Suppressor macrophage treated with lipopolysaccharide for 1 hour (primary cell): ENCODE results near the gene HACE1.
"Not testable (repeated sequence)": the region's sequence is repeated elsewhere in the genome, so short reads cannot be mapped to it uniquely, and the experiment has no call there.

Experiments
- DNase-seq, 3 donors: peaks; one replicate each; pipeline ENCODE4 v3.0.0-alpha.2; 2020 to 2022

HACE1 gene, protein sequence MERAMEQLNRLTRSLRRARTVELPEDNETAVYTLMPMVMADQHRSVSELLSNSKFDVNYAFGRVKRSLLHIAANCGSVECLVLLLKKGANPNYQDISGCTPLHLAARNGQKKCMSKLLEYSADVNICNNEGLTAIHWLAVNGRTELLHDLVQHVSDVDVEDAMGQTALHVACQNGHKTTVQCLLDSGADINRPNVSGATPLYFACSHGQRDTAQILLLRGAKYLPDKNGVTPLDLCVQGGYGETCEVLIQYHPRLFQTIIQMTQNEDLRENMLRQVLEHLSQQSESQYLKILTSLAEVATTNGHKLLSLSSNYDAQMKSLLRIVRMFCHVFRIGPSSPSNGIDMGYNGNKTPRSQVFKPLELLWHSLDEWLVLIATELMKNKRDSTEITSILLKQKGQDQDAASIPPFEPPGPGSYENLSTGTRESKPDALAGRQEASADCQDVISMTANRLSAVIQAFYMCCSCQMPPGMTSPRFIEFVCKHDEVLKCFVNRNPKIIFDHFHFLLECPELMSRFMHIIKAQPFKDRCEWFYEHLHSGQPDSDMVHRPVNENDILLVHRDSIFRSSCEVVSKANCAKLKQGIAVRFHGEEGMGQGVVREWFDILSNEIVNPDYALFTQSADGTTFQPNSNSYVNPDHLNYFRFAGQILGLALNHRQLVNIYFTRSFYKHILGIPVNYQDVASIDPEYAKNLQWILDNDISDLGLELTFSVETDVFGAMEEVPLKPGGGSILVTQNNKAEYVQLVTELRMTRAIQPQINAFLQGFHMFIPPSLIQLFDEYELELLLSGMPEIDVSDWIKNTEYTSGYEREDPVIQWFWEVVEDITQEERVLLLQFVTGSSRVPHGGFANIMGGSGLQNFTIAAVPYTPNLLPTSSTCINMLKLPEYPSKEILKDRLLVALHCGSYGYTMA

DNA sequence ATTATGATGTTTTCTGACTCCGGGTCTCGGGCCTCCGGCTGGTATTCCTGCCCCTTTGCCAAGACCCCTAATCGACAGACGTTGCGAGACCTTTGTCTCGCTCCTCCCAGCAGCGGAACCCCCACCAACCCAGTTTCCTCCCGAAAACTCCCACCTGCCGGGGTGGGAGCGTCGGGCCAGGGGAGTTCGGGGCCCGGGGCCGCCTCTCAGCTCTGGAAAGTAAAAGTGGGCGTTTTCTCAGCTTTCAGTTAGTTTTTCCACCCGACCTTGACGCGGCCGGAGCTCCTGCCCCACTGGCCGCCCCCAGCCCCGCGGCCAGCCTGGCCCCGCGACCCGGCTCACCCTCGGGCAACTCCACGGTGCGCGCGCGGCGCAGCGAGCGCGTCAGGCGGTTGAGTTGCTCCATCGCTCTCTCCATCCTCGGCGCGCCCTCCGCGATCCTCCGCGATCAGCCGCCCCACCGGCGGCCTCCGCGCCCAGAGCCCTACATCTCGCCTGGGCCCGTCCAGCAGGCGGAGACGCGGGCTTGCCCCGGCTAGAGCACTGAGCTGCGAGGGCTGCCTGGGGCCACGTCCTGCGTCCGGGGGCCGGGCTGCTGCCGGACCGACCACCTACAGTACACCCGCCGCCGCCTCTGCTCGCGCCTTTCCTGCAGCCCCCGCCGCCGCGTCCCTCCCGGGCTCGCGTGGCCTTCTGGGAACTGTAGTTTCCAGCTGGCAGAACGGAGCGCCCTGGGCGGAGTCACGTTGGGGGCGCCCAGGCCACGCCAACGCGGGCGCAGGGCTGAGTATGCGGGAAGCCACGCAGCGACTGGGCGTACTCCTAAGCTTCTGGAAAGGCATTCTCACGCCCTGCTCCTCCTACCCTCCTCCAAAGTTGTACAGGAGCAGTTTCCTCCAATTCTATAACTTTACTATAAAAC, at the start of gene HACE1:
Gene HACE1 (minus strand): TSS at position 695 of the 922 bp plus-strand sequence. CDS start 277 bp downstream, at position 418.
- peak; percentile 89 to 95 (median 94) for DNase-seq

DNA sequence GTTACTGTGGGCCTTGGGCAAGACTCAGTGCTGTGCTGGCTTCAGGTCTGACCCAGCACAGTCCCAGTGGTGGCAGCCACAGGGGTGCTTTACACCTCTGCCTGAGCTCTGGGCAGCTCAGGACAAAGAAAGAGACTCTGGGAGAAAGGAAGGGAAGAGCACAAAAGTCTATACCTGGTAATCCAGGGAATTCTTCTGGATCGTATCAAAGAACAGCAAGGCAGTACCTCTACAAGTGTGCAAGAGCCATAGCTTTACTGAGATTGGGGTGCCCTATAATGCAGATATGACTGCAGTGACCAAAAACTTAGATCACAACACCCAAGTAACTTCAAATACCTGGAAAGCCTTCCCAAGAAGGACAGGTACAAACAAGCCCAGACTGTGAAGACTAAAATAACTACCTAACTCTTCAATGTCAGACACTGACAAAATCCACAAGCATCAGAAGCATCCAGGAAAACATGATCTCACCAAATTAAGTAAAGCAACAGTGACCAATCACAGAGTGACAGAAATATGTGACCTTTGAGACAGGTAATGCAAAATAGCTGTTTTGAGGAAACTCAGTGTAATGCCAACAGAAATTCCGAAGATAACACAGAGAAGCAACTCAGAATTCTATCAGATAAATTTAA, 49.3 kb upstream of the HACE1 start:
- DNase-seq = no peak

GRCh38 chr6:104908031-104908887, 48.5 kb upstream of the HACE1 start:
- DNase-seq = no peak

DNA sequence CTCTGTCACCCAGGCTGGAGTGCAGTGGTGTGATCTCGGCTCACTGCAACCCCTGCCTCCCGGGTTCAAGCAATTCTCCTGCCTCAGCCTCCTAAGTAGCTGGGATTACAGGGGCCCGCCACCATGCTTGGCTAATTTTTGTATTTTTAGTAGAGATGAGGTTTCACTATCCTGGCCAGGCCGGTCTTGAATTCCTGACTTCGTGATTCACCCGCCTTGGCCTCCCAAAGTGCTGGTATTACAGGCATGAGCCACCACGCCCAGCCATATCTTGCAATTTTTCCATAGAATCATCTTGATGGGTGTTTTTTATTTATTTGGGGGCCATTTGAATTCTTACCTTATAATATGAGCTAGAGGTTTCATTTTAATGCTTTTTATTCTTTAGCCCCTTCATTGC, 39.2 kb upstream of the HACE1 start:
- DNase-seq = not testable (repeated sequence)

DNA sequence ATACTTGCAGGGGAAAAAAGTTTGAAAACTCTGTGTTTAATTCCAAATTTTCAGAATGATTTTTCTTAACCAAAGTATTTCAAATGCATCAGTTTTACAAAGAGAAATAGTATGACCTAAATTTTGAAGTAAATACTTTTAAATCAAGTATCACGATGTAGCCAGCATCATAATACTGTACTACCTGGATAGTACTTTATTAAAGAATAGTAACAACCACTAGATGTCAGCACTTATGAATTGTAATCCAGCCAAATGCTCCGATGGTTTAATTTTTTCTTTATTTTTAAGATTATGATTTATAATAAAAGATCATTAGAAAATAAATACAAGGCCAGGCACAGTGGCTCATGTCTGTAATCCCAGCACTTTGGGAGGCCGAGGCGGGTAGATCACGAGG, 37.2 kb upstream of the HACE1 start:
- DNase-seq = peak in 1 of 3 donors; percentile 1

DNA sequence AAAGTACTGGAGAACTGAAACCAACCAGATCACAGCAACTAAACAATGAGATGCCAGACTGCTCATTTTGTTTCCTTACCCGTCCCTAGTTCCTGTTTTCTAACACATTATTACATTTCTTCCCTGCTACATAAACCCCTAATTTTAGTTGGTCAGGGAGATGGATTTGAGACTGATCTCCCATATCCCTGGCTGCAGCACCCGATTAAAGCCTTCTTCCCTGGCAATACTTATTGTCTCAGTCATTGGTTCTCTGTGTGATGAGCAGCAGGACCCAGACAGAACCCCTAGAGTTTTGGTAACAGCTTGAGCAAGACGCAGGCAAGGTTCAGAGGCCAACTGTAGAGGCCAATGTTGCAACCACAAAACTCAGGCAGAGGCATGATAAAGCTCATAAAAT, 28.3 kb upstream of the HACE1 start:
- DNase-seq = no peak

- peak in 2 of 3 donors; percentile 4 to 7 for DNase-seq
Measured at GRCh38 chr6:104887350-104887749, 27.6 kb upstream of the HACE1 start.

- DNase-seq = no peak
Measured at GRCh38 chr6:104885518-104886043, 25.9 kb upstream of the HACE1 start.

GRCh38 chr6:104884867-104885517, 25.3 kb upstream of the HACE1 start:
- peak in 2 of 3 donors; percentile 3 to 18 for DNase-seq

- DNase-seq = no peak
Measured at GRCh38 chr6:104881964-104882668, 22.4 kb upstream of the HACE1 start.

DNA sequence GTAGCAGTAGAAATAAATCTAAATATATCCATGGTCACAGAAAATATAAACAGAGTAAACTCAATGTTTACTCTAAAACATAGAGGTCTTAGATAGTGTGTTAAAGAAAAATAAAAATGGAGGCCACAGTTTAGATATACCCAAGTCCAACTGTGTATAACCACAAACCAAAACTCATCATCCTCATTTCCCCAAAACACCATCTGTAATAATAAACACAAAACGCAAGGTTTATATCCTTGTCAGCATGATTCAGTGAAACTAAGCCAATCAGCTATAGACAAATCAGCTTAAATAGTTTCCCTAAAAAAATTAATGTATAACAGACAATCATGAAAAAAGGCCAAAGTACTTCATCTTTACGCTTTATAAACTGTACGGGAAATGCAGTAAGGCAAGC, 2.7 kb upstream of the HACE1 start:
- no peak for DNase-seq

DNA sequence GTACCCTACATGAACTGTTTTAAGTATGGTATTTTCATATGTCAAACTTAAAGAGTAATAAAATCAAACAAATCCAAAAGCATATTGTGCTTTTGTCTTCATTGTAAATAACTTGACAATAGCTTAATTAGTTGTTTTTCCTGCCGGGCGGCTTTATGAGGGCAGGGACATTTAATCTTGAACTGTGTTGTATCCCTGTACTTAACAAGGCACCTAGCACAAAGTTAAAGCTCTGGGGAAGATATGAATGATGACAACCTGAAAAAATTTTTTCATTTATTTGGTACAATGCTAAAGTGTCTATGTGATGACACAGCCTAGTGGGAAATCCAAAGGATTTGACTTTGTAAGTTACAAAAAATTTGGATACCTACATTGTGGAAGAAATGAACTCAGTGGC, 502 bp upstream of the HACE1 start:
- DNase-seq = no peak

DNA sequence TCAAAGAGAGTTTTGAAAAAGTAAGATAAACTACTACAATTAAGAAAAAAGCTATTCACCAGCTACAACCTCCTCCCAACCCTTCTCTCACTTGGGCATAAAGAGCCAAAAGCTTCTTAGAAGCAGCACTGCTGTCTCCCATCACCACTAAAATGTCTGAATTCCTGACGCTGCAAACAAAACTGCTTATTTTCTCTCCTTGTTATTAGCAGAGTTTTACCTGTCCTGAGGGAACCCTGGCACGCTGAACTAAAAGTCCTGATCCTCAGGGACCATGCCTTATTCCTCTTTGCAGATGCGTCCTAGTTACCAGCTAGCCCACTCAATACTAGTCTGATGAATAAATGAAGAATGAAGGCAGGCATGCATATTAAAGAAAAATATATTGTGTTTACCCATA, 1.1 kb downstream of the HACE1 start:
- DNase-seq = no peak

DNA sequence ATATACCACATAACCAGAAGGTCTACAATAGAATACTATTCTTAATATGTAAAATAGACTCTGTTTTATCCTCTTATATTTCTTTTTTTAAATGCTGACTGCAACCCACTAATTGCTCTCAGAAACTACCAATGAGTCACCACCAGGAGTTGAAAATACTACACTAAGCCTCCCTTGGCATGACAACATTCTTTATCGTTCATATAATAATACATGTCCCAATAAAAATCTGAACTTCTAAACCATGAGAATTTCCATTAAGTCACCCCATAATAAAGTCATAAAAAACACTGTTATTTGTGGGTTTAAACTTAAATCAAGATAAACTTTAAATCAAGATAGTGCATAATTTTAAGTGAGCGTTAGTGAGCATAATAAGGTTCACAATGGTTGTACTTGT, 4.2 kb downstream of the HACE1 start:
- DNase-seq = peak in 1 of 3 donors; percentile 14

GRCh38 chr6:104847721-104848120, 12.0 kb downstream of the HACE1 start:
- not testable (repeated sequence) for DNase-seq

DNA sequence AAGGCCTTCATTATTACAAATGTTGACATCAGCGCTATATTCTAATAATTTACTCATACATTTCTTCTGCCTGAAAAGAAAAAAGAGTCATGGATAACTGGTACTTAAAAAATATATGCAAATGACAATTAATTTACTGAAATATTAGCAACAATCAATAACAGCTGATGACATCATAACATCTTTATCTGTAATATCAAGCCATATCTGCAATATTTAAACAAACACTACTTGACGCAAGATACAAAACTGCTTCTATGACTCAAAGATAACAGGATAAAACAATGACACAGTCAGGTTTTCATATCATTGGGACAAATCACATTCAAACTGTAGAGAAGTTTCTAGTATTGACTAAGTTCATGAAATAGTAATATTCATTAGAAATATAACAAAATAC, 16.5 kb downstream of the HACE1 start:
- DNase-seq = no peak

DNA sequence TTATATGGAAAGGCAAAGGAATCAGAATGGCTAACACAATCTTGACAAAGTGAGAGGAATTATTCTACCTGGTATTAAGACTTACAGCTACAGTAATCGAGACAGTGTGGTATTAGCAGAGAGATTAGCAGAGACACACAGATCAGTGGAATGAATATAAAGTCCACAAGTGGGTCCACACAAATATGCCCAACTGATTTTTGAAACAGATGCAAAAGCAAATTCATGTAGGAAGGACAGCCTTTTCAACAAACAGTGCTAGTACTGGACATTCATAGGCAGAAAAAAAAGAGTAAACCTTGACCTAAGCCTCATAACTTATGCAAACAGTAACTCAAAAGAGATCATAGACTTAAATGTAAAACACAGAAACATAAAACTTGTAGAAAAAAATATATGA, 22.6 kb downstream of the HACE1 start:
- DNase-seq = no peak

DNA sequence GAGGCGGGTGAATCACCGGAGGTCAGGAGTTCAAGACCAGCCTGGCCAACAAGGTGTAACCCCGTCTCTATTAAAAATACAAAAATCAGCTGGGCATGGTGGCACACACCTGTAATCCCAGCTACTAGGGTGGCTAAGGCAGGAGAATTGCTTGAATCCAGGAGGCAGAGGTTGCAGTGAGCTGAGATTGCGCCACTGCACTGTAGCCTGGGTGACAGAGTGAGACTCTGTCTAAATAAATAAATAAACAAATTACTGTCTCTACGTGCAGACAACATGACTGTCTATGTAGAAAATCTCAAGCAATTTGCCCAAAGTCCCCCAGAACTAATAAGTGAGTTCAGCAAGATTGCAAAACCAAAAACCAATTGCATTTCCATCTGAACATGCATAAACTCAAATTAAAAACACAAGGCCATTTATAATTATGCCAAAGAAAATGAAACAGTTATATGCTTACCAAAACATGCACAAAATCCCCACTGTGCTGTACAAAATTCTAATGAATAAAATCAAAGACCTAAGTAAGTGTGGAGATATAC, 23.2 kb downstream of the HACE1 start:
- DNase-seq = not testable (repeated sequence)

DNA sequence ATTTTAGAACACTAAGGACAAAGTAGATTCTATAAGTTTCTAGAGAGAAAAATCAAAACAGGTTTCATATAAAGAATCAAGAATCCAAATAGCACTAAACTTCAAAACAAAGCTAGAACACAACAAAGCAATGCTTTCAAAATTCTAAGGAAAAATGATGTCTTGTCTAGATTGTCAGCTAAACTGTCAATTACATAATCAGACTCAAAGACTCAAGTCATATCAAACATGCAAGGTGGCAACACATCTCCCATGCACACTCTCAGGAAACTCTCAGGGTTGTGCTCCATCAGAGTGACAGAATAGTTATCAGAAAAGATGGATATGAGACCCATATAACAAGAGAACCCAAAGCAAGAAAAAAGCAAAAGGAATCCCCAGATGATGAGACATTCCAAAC, 23.9 kb downstream of the HACE1 start:
- no peak for DNase-seq
